HL-60 (cell line): ENCODE data around the gene VOPP1.

Experiments used
- GABPA ChIP-seq: IDR thresholded peaks from 2 replicates; pipeline ENCODE4 v1.6.1; 2012; ENCODE audit warnings: low read depth
- POLR2AphosphoS5 ChIP-seq: IDR thresholded peaks from 2 replicates; pipeline ENCODE4 v1.6.1; 2012; ENCODE audit warnings: low read depth
- TF ChIP-seq, protein P1 (sequence below): IDR thresholded peaks from one replicate; pipeline ENCODE4 v1.5.1; 2011; ENCODE audit warnings: low read length, control low read depth, inconsistent platforms; ENCODE audit not compliant: insufficient read depth
- TF ChIP-seq, protein P2 (sequence below): IDR thresholded peaks from 2 replicates; pipeline ENCODE4 v1.6.1; 2012; ENCODE audit warnings: low read depth; ENCODE audit not compliant: insufficient replicate concordance

DNA sequence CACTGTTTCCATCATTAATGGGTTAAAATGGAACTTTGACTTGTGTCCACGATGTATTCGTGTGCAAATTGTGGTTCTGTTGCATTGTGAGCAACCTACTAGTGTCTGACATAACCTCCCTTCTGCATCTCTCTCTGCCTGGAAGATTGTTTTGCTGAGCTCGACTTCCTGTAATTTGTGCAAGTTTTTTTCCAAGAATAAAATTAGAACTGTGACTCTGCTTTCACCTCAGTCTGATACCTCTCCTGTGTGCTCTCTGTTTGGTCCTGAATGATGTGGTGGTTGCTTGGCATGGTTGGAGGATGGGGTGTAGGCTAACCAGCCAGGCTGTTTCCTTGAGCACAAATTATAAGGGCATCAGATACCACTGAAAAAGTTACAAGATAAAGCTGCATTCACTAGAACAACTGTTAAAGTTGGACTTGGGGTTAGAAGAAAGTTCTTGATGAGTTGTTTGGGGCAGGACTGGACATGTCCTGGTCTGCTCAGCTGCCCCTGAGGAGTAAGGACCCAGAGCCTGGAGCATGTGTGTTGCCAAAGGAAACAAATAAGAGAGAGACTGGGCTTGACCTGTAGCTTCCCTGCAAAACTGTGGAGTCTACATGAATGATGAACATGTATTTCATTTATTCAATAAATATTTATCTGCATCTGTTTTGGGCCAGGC, 1.9 kb upstream of the VOPP1 start:
- TF ChIP-seq POLR2AphosphoS5 (no peak), GABPA (no peak)
- TF ChIP-seq, protein P1, sequence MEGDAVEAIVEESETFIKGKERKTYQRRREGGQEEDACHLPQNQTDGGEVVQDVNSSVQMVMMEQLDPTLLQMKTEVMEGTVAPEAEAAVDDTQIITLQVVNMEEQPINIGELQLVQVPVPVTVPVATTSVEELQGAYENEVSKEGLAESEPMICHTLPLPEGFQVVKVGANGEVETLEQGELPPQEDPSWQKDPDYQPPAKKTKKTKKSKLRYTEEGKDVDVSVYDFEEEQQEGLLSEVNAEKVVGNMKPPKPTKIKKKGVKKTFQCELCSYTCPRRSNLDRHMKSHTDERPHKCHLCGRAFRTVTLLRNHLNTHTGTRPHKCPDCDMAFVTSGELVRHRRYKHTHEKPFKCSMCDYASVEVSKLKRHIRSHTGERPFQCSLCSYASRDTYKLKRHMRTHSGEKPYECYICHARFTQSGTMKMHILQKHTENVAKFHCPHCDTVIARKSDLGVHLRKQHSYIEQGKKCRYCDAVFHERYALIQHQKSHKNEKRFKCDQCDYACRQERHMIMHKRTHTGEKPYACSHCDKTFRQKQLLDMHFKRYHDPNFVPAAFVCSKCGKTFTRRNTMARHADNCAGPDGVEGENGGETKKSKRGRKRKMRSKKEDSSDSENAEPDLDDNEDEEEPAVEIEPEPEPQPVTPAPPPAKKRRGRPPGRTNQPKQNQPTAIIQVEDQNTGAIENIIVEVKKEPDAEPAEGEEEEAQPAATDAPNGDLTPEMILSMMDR, result no peak
- TF ChIP-seq, protein P2, sequence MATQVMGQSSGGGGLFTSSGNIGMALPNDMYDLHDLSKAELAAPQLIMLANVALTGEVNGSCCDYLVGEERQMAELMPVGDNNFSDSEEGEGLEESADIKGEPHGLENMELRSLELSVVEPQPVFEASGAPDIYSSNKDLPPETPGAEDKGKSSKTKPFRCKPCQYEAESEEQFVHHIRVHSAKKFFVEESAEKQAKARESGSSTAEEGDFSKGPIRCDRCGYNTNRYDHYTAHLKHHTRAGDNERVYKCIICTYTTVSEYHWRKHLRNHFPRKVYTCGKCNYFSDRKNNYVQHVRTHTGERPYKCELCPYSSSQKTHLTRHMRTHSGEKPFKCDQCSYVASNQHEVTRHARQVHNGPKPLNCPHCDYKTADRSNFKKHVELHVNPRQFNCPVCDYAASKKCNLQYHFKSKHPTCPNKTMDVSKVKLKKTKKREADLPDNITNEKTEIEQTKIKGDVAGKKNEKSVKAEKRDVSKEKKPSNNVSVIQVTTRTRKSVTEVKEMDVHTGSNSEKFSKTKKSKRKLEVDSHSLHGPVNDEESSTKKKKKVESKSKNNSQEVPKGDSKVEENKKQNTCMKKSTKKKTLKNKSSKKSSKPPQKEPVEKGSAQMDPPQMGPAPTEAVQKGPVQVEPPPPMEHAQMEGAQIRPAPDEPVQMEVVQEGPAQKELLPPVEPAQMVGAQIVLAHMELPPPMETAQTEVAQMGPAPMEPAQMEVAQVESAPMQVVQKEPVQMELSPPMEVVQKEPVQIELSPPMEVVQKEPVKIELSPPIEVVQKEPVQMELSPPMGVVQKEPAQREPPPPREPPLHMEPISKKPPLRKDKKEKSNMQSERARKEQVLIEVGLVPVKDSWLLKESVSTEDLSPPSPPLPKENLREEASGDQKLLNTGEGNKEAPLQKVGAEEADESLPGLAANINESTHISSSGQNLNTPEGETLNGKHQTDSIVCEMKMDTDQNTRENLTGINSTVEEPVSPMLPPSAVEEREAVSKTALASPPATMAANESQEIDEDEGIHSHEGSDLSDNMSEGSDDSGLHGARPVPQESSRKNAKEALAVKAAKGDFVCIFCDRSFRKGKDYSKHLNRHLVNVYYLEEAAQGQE, result no peak
